GM21528 (cell line): ENCODE measurements around the gene LAMTOR1.
A peak's percentile ranks its signal among the peaks of the same experiment; 100 is the strongest.
"Not testable (repeated sequence)": the region's sequence is repeated elsewhere in the genome, so short reads cannot be mapped to it uniquely, and the experiment has no call there.

Experiments
- ATAC-seq: cut with Tn5 transposase; IDR thresholded peaks from one replicate; pipeline ENCODE4 v1.9.1; 2021; ENCODE audit warnings: mild to moderate bottlenecking, moderate library complexity; ENCODE audit not compliant: unreplicated experiment, low FRiP score

LAMTOR1 gene

GRCh38 chr11:72102946-72103753 is at the start of gene LAMTOR1:
TSS of gene LAMTOR1 (minus strand) at chr11:72103297. CDS start at chr11:72103224, 73 bp downstream.
- ATAC-seq = peak; percentile 78

GRCh38 chr11:72150882-72151281 is 47.8 kb upstream of the LAMTOR1 start:
- no peak for ATAC-seq

GRCh38 chr11:72146625-72147024 is 43.5 kb upstream of the LAMTOR1 start:
- no peak for ATAC-seq

GRCh38 chr11:72144807-72145565 is 41.9 kb upstream of the LAMTOR1 start:
- ATAC-seq = no peak

GRCh38 chr11:72142543-72142942 is 39.4 kb upstream of the LAMTOR1 start:
- not testable (repeated sequence) for ATAC-seq

GRCh38 chr11:72142086-72142485 is 39.0 kb upstream of the LAMTOR1 start:
- ATAC-seq = not testable (repeated sequence)

- ATAC-seq = no peak
Measured at GRCh38 chr11:72141066-72141465, 38.0 kb upstream of the LAMTOR1 start.

GRCh38 chr11:72140661-72141060 is 37.6 kb upstream of the LAMTOR1 start:
- no peak for ATAC-seq

GRCh38 chr11:72139500-72139899 is 36.4 kb upstream of the LAMTOR1 start:
- ATAC-seq = no peak

GRCh38 chr11:72138821-72139390 is 35.8 kb upstream of the LAMTOR1 start:
- no peak for ATAC-seq

- ATAC-seq = no peak
Measured at GRCh38 chr11:72136684-72137262, 33.7 kb upstream of the LAMTOR1 start.

GRCh38 chr11:72135891-72136683 is 33.0 kb upstream of the LAMTOR1 start:
- ATAC-seq = no peak

GRCh38 chr11:72135473-72135872 is 32.4 kb upstream of the LAMTOR1 start, which contains the start of gene FOLR3:
TSS of gene FOLR3 (plus strand) at chr11:72135725. CDS start at chr11:72135953, 228 bp downstream.
- not testable (repeated sequence) for ATAC-seq

GRCh38 chr11:72132646-72133045 is 29.5 kb upstream of the LAMTOR1 start:
- no peak for ATAC-seq

- no peak for ATAC-seq
Measured at GRCh38 chr11:72129381-72129780, 26.3 kb upstream of the LAMTOR1 start.

GRCh38 chr11:72127923-72128322 is 24.8 kb upstream of the LAMTOR1 start:
- no peak for ATAC-seq

- no peak for ATAC-seq
Measured at GRCh38 chr11:72125956-72126355, 22.9 kb upstream of the LAMTOR1 start.

GRCh38 chr11:72124046-72124445 is 20.9 kb upstream of the LAMTOR1 start:
- ATAC-seq = no peak

GRCh38 chr11:72123117-72123653 is 20.1 kb upstream of the LAMTOR1 start:
- no peak for ATAC-seq

- no peak for ATAC-seq
Measured at GRCh38 chr11:72122607-72123006, 19.5 kb upstream of the LAMTOR1 start.
